Breast epithelium (tissue), 4 donors: ENCODE data around the gene SIM1. TPM values are rescaled to one million over a fixed set of nuclear protein-coding genes. Genes with fewer than 3 reads are reported as not detected.
A peak's percentile ranks its signal among the peaks of the same experiment; 100 is the strongest.

Source experiments
- DNase-seq, 2 donors: peaks; one replicate each; pipeline ENCODE4 v3.0.0-alpha.2; 2019; ENCODE audit warnings: low spot score in 2 of 2
- H3K27ac ChIP-seq, 2 donors: fragments of 200-600 bp; sonication (generic) in 1 of 2; one replicate each; pipeline ENCODE4 v1.5.1; 2016 to 2019; ENCODE audit warnings: mild to moderate bottlenecking in 1 of 2
- H3K27me3 ChIP-seq, 2 donors: fragments of 200-600 bp; sonication (generic) in 1 of 2; one replicate each; pipeline versions ENCODE4 v1.5.1 to v1.6.0; 2017 to 2019; ENCODE audit warnings: control low read depth in 1 of 2, mild to moderate bottlenecking in 1 of 2
- H3K36me3 ChIP-seq: fragments of 200-600 bp; one replicate; pipeline ENCODE4 v1.5.1; 2019
- H3K4me1 ChIP-seq, 2 donors: fragments of 200-600 bp; sonication (generic); one replicate each; pipeline ENCODE4 v1.5.1; 2016 to 2019; ENCODE audit warnings: control low read depth in 1 of 2
- H3K4me3 ChIP-seq, 3 donors: fragments of 200-600 bp; sonication (generic); 1 replicate in 2 of 3; 2 replicates in 1 of 3; pipeline ENCODE4 v1.5.1; 2016 to 2019; ENCODE audit warnings: mild to moderate bottlenecking in 3 of 3, moderate library complexity in 2 of 3
- H3K9me3 ChIP-seq, 2 donors: fragments of 200-600 bp; sonication (generic) in 1 of 2; one replicate each; pipeline ENCODE4 v1.5.1; 2016 to 2019; ENCODE audit warnings: control low read depth in 1 of 2
- POLR2A ChIP-seq: fragments of 450-650 bp; IDR thresholded peaks from one replicate; pipeline ENCODE4 v1.6.1; 2016; ENCODE audit warnings: antibody characterized with exemption, mild to moderate bottlenecking, moderate library complexity
- POLR2AphosphoS5 ChIP-seq, 3 donors: sonication (generic); formaldehyde crosslinking; IDR thresholded peaks; one replicate each; pipeline ENCODE4 v1.6.1; 2017; ENCODE audit warnings: antibody characterized with exemption in 3 of 3
- intact Hi-C: fragments of 100-400 bp; cut with DNase I; formaldehyde crosslinking; loops from one replicate; pipeline ENCODE4 v1.15.1; 2023; ENCODE audit warnings: low total_unique reads
- total RNA-seq, 3 donors: library from RNA; depleted of rRNA; stranded (reverse); fragments of >200 nt; gene quantifications; one replicate each; pipeline ENCODE4 v1.1.0, GENCODE V29; 2016
- TF ChIP-seq, protein P1 (sequence below), 3 donors: fragments of 450-650 bp; IDR thresholded peaks; one replicate each; pipeline ENCODE4 v1.5.1; 2016 to 2017; ENCODE audit warnings: antibody characterized with exemption in 3 of 3, mild to moderate bottlenecking in 3 of 3, moderate library complexity in 3 of 3

SIM1 gene
- total RNA-seq, 3 donors from 2014 or later: 0.59 to 7.2 (median 2.0) TPM

DNA sequence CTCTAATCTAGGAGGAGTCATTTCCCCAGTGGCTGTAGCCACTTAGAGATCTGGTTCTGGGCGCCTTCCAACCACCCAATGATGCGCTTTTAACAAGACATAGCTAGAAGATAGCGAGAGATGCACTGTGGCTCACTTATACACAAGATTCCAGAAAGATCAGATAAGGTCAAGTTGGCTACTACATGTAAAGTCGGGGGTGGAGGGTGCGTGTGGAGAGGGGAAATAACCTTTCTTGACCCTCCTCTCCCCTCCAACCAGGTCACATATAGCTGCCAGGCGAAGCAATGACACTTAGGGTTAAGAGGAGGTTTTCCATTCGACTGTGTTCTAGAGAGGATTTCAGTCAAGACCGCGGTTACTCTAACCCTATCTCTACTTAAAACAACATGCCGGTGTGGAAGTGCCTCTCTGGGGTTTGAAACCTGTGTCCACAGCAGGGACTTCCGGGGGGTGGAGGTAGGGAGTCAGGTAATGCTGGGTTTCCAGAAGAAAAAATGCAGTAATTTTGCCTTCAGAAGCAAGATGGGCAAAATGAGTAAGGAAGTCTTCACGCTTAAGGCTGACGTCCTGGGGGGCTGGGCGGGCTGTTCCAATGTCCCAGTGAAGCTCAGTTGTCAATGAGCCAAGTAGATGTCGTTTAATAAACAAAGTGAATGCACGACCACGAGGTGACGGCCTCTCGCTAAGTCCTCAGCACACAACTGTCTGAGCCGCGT lies 1.8 kb upstream of the SIM1 start:
- Histone ChIP-seq H3K27me3 (peaks cover 3 to 97% of the 10 kb centered on the region in 2 donors), H3K36me3 (no peaks in the 10 kb centered on the region), H3K4me1 (no peaks in the 10 kb centered on the region), H3K27ac (no peak overlapping the region), H3K4me3 (no peak overlapping the region), H3K9me3 (peaks cover 0 to 4% of the 10 kb centered on the region in 2 donors)
- no peak for DNase-seq
- intact Hi-C loops: no loop called here
- no peak for TF ChIP-seq POLR2A
- no peak for TF ChIP-seq POLR2AphosphoS5 (IDR thresholded peaks at IDR 0.05)
- TF ChIP-seq, protein P1, sequence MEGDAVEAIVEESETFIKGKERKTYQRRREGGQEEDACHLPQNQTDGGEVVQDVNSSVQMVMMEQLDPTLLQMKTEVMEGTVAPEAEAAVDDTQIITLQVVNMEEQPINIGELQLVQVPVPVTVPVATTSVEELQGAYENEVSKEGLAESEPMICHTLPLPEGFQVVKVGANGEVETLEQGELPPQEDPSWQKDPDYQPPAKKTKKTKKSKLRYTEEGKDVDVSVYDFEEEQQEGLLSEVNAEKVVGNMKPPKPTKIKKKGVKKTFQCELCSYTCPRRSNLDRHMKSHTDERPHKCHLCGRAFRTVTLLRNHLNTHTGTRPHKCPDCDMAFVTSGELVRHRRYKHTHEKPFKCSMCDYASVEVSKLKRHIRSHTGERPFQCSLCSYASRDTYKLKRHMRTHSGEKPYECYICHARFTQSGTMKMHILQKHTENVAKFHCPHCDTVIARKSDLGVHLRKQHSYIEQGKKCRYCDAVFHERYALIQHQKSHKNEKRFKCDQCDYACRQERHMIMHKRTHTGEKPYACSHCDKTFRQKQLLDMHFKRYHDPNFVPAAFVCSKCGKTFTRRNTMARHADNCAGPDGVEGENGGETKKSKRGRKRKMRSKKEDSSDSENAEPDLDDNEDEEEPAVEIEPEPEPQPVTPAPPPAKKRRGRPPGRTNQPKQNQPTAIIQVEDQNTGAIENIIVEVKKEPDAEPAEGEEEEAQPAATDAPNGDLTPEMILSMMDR (IDR thresholded peaks at IDR 0.05): no peak

DNA sequence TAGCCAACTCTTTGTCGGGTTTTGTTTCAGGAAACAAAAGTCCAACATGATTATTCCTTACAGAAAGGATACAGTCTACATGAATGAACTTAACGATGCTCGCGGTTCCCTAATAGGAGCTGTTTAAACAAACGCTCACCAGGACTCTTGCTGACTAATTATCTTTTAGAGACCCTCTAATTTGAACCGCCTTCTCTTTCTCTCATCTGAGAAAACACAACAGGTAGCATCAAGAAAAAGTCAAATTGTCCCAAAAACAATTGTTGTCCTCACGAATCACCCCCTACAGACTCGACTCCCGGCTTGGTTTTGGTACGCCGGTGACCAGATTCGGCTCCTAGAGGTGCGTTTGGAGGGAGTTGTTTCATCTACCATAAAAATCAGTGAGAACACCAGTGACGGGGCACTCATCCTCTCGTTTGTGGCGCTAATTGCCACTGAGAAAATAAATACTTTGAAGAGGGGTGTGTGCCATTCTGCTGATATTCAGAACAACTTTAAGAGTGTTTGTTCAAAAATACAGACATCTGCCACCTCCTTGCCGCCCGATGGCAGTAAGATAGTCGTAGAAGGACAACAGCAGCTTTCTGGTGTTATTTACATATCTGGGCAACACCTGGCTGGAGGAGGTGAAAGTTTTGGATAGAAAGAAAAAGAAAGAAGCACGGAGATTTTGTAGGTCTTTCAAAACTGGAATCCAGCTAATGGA lies 1.1 kb upstream of the SIM1 start:
- Histone ChIP-seq H3K4me3 (peak overlapping the region in 1 of 3 donors; percentile 35), H3K27me3 (peaks cover 3 to 100% of the 10 kb centered on the region in 2 donors), H3K27ac (no peak overlapping the region), H3K9me3 (peaks cover 0 to 4% of the 10 kb centered on the region in 2 donors), H3K36me3 (no peaks in the 10 kb centered on the region), H3K4me1 (no peaks in the 10 kb centered on the region)
- DNase-seq: no peak
- no peak for TF ChIP-seq POLR2AphosphoS5 (IDR thresholded peaks at IDR 0.05)
- TF ChIP-seq POLR2A: no peak
- TF ChIP-seq, protein P1 (IDR thresholded peaks at IDR 0.05): no peak
- intact Hi-C loops: no loop called here

DNA sequence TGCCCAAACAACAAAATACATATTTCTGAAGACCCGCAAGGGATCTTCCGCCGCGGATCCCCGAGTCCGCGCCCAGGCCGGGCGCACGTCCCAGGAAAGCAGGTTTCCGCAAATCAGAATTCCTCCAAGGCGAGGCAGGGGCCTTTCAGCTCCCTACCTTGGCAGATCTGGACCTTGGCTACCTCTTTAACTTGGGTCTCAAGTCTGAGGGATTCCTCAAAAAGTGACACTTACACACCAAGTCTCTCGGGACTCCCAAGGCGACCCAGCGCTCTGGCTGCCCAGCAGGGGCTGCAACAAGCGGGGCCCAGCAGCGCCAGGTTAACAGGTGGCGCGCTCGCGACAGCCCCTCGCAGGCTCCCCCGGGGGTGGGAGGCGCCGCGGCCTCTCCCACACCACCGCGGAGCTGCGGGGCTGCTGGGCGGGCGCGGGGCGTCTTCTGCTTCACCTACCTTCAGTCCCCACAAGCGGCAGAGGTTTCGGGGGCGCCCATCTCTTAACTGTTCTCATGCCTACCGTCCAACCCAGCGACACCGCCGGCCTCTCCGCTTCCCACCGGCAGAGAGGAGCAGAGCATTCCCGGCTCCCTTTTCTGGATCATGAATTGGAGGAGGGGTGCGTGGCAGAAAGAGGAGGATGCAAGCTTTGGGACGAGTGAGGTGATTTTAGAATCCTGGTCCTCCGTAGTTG lies 414 bp downstream of the SIM1 start:
- peak overlapping the region; percentile 35 to 63 (median 39) for H3K4me3 ChIP-seq
- H3K9me3 ChIP-seq: peaks cover 0 to 4% of the 10 kb centered on the region in 2 donors
- intact Hi-C loops: no loop called here
- no peak for TF ChIP-seq POLR2A
- no peak for TF ChIP-seq POLR2AphosphoS5 (IDR thresholded peaks at IDR 0.05)
- TF ChIP-seq, protein P1 (IDR thresholded peaks at IDR 0.05): no peak
- no peak for DNase-seq
- H3K4me1 ChIP-seq: no peaks in the 10 kb centered on the region
- peak overlapping the region in 1 of 2 donors; percentile 16 for H3K27ac ChIP-seq
- H3K27me3 ChIP-seq: peaks cover 3 to 100% of the 10 kb centered on the region in 2 donors
- H3K36me3 ChIP-seq: no peaks in the 10 kb centered on the region

DNA sequence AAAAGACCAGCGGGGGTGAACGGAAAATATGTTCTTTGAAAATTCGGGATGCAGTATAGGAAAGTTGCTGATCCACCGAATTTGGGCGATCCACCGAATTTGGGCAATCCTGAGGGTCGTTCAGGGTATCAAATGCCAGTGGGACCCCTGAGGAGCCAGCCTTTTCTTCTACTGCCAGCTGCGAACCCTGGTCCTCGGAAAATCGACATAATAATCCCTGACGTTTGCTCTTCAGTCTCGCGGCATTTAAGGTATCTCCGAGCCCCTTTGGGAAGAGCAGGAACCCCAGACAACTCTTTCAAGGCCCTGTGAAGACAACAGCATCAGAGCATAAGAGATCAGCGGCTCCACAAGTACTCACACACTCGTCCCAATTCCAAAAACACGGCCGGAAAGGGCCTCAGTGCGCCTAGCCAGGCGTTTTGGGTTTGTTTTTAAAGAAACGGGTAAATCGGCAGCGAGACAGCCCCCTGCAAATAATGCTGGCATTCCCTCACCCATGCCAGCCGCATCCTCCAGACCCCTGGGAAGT lies 1.0 kb downstream of the SIM1 start:
- intact Hi-C loops: no loop called here
- Histone ChIP-seq H3K4me3 (peak overlapping the region; percentile 35 to 63 (median 39)), H3K36me3 (no peaks in the 10 kb centered on the region), H3K9me3 (peaks cover 0 to 4% of the 10 kb centered on the region in 2 donors), H3K4me1 (no peaks in the 10 kb centered on the region), H3K27me3 (peaks cover 3 to 100% of the 10 kb centered on the region in 2 donors), H3K27ac (peak overlapping the region in 1 of 2 donors; percentile 16)
- no peak for TF ChIP-seq POLR2AphosphoS5 (IDR thresholded peaks at IDR 0.05)
- TF ChIP-seq, protein P1 (IDR thresholded peaks at IDR 0.05): no peak
- TF ChIP-seq POLR2A: no peak
- no peak for DNase-seq
